ENCODE measurements around the gene ANKRD33. TPM values are rescaled to one million over a fixed set of nuclear protein-coding genes. Genes with fewer than 3 reads are reported as not detected.

The ANKRD33 gene
- total and polyA plus RNA-seq, 2 of the 13 experiments (the other 11 are each of a cell fraction or from before 2014, with no cell fraction given), result 0.04 TPM; not detected in 1

- TF ChIP-seq ZNF737 (CRISPR knock-in tag; IDR thresholded peaks at IDR 0.05; ENCODE audit: borderline replicate concordance), result no peak
- no peak for TF ChIP-seq ZNF407 (CRISPR knock-in tag; IDR thresholded peaks at IDR 0.05; ENCODE audit: not compliant biosample characterization)
- no peak for TF ChIP-seq ZNF562 (CRISPR knock-in tag; IDR thresholded peaks at IDR 0.05; ENCODE audit: borderline replicate concordance)
- no peak for TF ChIP-seq MLLT10 (CRISPR knock-in tag; IDR thresholded peaks at IDR 0.05)
- TF ChIP-seq NR2C2 (CRISPR knock-in tag; IDR thresholded peaks at IDR 0.05; ENCODE audit: borderline replicate concordance), result no peak
Measured at GRCh38 chr12:51851413-51852124, 36.3 kb upstream of the ANKRD33 start (continued).
